Ascending aorta (tissue), 2 donors: ENCODE data around the gene OR52E2. TPM values are rescaled to one million over a fixed set of nuclear protein-coding genes. Genes with fewer than 3 reads are reported as not detected.

Experiments
- DNase-seq, 2 donors: peaks; one replicate each; pipeline ENCODE4 v3.0.0-alpha.2; 2019; ENCODE audit warnings: low spot score in 2 of 2
- H3K27ac ChIP-seq, 2 donors: fragments of 200-600 bp; sonication (generic); one replicate each; pipeline ENCODE4 v1.5.1; 2016 to 2017; ENCODE audit warnings: mild to moderate bottlenecking in 1 of 2
- H3K27me3 ChIP-seq: fragments of 200-600 bp; sonication (generic); one replicate; pipeline ENCODE4 v1.5.1; 2017
- H3K36me3 ChIP-seq, 2 donors: fragments of 200-600 bp; sonication (generic); one replicate each; pipeline ENCODE4 v1.5.1; 2016
- H3K4me1 ChIP-seq, 2 donors: fragments of 200-600 bp; sonication (generic); one replicate each; pipeline ENCODE4 v1.5.1; 2016 to 2017; ENCODE audit warnings: mild to moderate bottlenecking in 1 of 2
- H3K4me3 ChIP-seq, 2 donors: fragments of 200-600 bp; sonication (generic); one replicate each; pipeline ENCODE4 v1.5.1; 2016 to 2017; ENCODE audit warnings: mild to moderate bottlenecking in 1 of 2
- H3K9me3 ChIP-seq, 2 donors: fragments of 200-600 bp; sonication (generic); one replicate each; pipeline ENCODE4 v1.5.1; 2016
- intact Hi-C: fragments of 100-400 bp; cut with DNase I; formaldehyde crosslinking; loops from one replicate; pipeline ENCODE4 v1.15.1; 2023
- total RNA-seq: library from RNA; depleted of rRNA; stranded (reverse); fragments of >200 nt; gene quantifications from one replicate; pipeline ENCODE4 v1.1.0, GENCODE V29; 2016
- TF ChIP-seq, protein P1 (sequence below), 3 experiments: fragments of 200-600 bp in 2 of 3; fragments of 450-650 bp in 1 of 3; sonication (generic) in 2 of 3; IDR thresholded peaks; one replicate each; pipeline ENCODE4 v1.5.1; 2016 to 2019; ENCODE audit warnings: antibody characterized with exemption in 3 of 3, mild to moderate bottlenecking in 1 of 3, moderate library complexity in 1 of 3

OR52E2 gene
- not detected for total RNA-seq

DNA sequence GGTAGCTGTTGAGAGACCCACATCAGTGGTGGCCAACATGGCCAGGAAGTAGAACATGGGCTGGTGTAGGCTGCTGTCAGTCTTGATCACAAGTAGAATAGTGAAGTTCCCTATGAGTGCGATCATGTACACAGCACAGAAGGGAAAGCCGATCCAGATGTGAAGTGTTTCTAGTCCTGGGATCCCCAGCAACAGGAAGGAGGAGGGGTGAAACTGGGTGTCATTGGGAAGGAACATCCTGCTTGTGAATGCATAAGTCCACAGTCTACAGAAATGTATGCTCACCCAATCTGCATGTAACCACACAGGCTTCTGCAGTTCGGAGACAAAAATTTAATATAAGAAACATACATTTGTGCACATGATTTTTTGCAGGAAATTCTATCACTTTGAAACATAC is at the start of gene OR52E2:
Gene OR52E2, minus strand, starts transcription at position 237 of the 400 bp plus-strand sequence. Its CDS starts 0 bp downstream, at position 237.
- no peak for DNase-seq
- Histone ChIP-seq H3K4me1 (no peaks in the 10 kb centered on the region), H3K27me3 (no peaks in the 10 kb centered on the region), H3K4me3 (no peak within 1 kb of the TSS), H3K9me3 (no peaks in the 10 kb centered on the region), H3K36me3 (no peaks in the 10 kb centered on the region), H3K27ac (no peak within 1 kb of the TSS)
- TF ChIP-seq, protein P1, sequence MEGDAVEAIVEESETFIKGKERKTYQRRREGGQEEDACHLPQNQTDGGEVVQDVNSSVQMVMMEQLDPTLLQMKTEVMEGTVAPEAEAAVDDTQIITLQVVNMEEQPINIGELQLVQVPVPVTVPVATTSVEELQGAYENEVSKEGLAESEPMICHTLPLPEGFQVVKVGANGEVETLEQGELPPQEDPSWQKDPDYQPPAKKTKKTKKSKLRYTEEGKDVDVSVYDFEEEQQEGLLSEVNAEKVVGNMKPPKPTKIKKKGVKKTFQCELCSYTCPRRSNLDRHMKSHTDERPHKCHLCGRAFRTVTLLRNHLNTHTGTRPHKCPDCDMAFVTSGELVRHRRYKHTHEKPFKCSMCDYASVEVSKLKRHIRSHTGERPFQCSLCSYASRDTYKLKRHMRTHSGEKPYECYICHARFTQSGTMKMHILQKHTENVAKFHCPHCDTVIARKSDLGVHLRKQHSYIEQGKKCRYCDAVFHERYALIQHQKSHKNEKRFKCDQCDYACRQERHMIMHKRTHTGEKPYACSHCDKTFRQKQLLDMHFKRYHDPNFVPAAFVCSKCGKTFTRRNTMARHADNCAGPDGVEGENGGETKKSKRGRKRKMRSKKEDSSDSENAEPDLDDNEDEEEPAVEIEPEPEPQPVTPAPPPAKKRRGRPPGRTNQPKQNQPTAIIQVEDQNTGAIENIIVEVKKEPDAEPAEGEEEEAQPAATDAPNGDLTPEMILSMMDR (IDR thresholded peaks at IDR 0.05), result no peak
- intact Hi-C loops, result no loop called here

DNA sequence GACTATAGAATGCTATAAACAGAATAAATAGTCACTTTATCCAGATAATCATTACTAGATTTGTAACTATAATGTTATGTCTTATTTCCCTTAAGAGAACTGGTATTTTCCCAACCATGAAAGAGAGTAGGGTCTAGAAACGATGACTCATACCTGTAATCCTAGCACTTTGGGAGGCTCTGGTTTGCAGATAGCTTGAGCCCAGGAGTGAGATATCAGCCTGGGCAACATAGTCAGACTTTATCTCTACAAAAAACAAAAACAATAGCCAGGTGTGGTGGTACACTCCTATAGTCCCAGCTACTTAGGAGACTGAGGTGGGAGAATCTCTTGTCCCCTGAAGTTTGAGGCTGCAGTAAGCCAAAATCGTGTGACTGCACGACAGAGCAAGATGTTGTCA is 47.9 kb upstream of the OR52E2 start:
- Histone ChIP-seq H3K27me3 (no peaks in the 10 kb centered on the region), H3K36me3 (no peaks in the 10 kb centered on the region), H3K27ac (no peak overlapping the region), H3K4me1 (no peaks in the 10 kb centered on the region), H3K9me3 (no peaks in the 10 kb centered on the region), H3K4me3 (no peak overlapping the region)
- TF ChIP-seq, protein P1 (IDR thresholded peaks at IDR 0.05), result no peak
- intact Hi-C loops, result no loop called here
- DNase-seq, result no peak

DNA sequence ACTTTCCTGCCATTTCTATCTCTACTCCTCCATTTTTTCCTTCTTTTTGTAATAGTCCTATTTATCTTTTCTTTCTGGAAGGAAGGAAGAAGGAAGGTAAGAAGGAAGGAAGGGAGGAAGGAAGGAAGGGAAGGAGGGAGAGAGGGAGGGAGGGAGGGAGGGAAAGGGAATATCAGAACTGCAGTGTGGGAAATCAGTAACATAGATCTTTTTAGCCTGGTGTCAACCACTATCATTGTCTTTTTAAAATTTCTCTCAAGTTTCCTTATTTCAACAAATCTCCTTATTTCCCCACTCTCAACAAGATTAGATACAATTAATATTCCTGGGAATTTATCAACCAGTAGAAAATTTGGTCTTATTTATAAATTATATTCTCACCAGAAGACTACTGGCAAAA is 43.6 kb upstream of the OR52E2 start:
- no peaks in the 10 kb centered on the region for H3K9me3 ChIP-seq
- H3K27ac ChIP-seq, result no peak overlapping the region
- H3K27me3 ChIP-seq, result no peaks in the 10 kb centered on the region
- no peak overlapping the region for H3K4me3 ChIP-seq
- H3K36me3 ChIP-seq, result no peaks in the 10 kb centered on the region
- TF ChIP-seq, protein P1 (IDR thresholded peaks at IDR 0.05), result no peak
- H3K4me1 ChIP-seq, result no peaks in the 10 kb centered on the region
- no peak for DNase-seq
- intact Hi-C loops, result no loop called here

DNA sequence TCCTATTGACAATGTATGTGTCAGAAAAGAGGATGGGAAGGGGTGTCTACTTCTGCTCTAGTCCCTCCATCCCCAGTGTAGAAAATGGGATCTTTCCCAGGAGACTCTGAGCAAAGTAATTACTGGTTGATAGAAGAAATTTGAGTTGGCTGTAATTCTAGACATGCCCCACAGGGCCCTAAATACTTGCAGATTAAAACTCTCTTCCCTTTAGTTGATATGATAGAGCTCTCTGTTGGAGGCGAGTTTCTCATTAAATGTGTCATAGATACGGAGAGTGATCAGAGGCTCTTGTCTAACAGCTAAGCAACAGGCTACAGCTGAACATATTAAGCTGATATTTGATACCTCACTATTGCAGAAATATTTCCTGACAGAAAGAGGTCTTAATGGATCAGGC is 42.8 kb upstream of the OR52E2 start:
- H3K4me1 ChIP-seq, result no peaks in the 10 kb centered on the region
- H3K36me3 ChIP-seq, result no peaks in the 10 kb centered on the region
- intact Hi-C loops, result no loop called here
- H3K4me3 ChIP-seq, result no peak overlapping the region
- H3K9me3 ChIP-seq, result no peaks in the 10 kb centered on the region
- no peak overlapping the region for H3K27ac ChIP-seq
- TF ChIP-seq, protein P1 (IDR thresholded peaks at IDR 0.05), result no peak
- no peaks in the 10 kb centered on the region for H3K27me3 ChIP-seq
- no peak for DNase-seq

DNA sequence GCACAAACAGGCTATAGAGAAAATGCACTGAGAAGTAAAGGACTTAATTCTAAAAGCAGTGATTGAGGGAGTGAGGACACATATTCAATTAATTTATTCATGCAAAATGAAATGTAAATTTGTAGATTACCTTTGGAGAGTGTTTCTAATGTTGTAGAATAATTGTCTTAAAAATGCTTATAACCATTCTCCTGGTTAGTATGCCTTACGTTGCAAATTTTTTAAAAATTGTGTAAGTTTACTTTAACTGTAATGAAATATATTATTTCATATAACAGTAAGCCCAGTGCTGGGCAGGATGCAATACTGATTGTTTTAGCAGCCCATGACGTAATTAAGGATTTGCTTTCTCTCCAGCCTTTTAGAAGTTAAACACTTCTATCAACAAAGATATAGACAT is 36.6 kb upstream of the OR52E2 start:
- Histone ChIP-seq H3K4me1 (no peaks in the 10 kb centered on the region), H3K36me3 (no peaks in the 10 kb centered on the region), H3K27ac (no peak overlapping the region), H3K4me3 (no peak overlapping the region), H3K9me3 (no peaks in the 10 kb centered on the region), H3K27me3 (no peaks in the 10 kb centered on the region)
- DNase-seq, result no peak
- intact Hi-C loops, result no loop called here
- TF ChIP-seq, protein P1 (IDR thresholded peaks at IDR 0.05), result no peak
